Astrocyte of the cerebellum (primary cell): Measurements from ENCODE around the gene INSR.
"Not testable (repeated sequence)": the region's sequence is repeated elsewhere in the genome, so short reads cannot be mapped to it uniquely, and the experiment has no call there.

ENCODE experiments used
- DNase-seq: peaks from one replicate; pipeline ENCODE4 v3.0.0-alpha.2; 2011; ENCODE audit warnings: low read depth
- H3K4me3 ChIP-seq: 2 replicates; pipeline ENCODE4 v1.5.1; 2011; ENCODE audit warnings: mild to moderate bottlenecking, low read depth, low read length, moderate library complexity
- CTCF ChIP-seq: IDR thresholded peaks from 2 replicates; pipeline ENCODE4 v1.5.1; 2012; ENCODE audit warnings: low read length, low read depth, moderate library complexity, mild to moderate bottlenecking; ENCODE audit errors: missing control alignments
- in situ Hi-C: cut with HindIII; loops from 2 replicates; pipeline ENCODE4 v1.10.0; 2017; ENCODE audit warnings: low sequenced_read_pairs

INSR gene

GRCh38 chr19:7067122-7067521 lies 227.1 kb downstream of the INSR start:
- DNase-seq, H3K4me3 ChIP-seq, in situ Hi-C loops: not testable (repeated sequence)
- TF ChIP-seq CTCF = peak; percentile 15

- DNase-seq = no peak
- no peak overlapping the region for H3K4me3 ChIP-seq
- in situ Hi-C loops = no loop called here
- no peak for TF ChIP-seq CTCF
These were observed 230.3 kb downstream of the INSR start for GRCh38 chr19:7063764-7064418.

DNA sequence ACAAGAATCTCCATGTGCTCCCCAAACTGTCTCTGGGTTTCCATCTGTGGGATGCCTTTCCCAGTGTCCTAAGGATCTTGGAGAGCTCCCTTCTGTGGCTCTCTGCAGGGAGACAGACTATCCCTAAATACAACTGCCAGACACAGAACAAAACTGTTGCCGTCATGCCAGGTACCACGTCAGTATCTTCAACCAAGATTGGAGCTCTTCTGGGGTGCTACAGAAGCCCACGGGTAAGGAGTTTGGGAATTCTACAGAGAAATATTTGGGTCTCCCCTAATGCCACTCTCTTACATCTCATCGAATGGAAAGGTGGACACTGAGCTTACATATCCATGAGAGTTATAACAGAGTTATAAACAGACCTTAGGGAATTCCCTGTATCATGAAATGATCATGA lies 230.9 kb downstream of the INSR start:
- in situ Hi-C loops = no loop called here
- TF ChIP-seq CTCF = no peak
- H3K4me3 ChIP-seq = no peak overlapping the region
- DNase-seq = no peak
